ENCODE data around the gene NRDC. TPM values are rescaled to one million over a fixed set of nuclear protein-coding genes. Genes with fewer than 3 reads are reported as not detected.

Gene NRDC
- total RNA-seq, 1 donor from 2014 or later = 155 TPM

- H3K9me3 Mint-ChIP-seq = no peaks in the 10 kb centered on the region
- no peak overlapping the region for H3K27ac Mint-ChIP-seq (ENCODE audit: unreplicated experiment)
- no peak for DNase-seq (ENCODE audit: low read depth, low spot score)
- no peak for TF ChIP-seq CTCF (conservative IDR thresholded peaks at IDR 0.05)
- no peaks in the 10 kb centered on the region for H3K4me1 Mint-ChIP-seq
- no peaks in the 10 kb centered on the region for H3K36me3 Mint-ChIP-seq (ENCODE audit: low read depth)
- H3K27me3 Mint-ChIP-seq (ENCODE audit: low read depth) = no peaks in the 10 kb centered on the region
- H3K4me3 Mint-ChIP-seq = no peak overlapping the region
Observed at GRCh38 chr1:51818487-51818886, 60.0 kb downstream of the NRDC start.

- no peaks in the 10 kb centered on the region for H3K9me3 Mint-ChIP-seq
- no peaks in the 10 kb centered on the region for H3K4me1 Mint-ChIP-seq
- no peak for TF ChIP-seq CTCF (conservative IDR thresholded peaks at IDR 0.05)
- no peak overlapping the region for H3K27ac Mint-ChIP-seq (ENCODE audit: unreplicated experiment)
- H3K27me3 Mint-ChIP-seq (ENCODE audit: low read depth) = no peaks in the 10 kb centered on the region
- H3K36me3 Mint-ChIP-seq (ENCODE audit: low read depth) = no peaks in the 10 kb centered on the region
- no peak for DNase-seq (ENCODE audit: low read depth, low spot score)
- H3K4me3 Mint-ChIP-seq = no peak overlapping the region
Observed at GRCh38 chr1:51814513-51814912, 64.0 kb downstream of the NRDC start.

- TF ChIP-seq CTCF (conservative IDR thresholded peaks at IDR 0.05) = no peak
- Mint-ChIP-seq H3K4me1 (no peaks in the 10 kb centered on the region), H3K36me3 (ENCODE audit: low read depth) (peaks cover 6% of the 10 kb centered on the region), H3K27ac (ENCODE audit: unreplicated experiment) (no peak overlapping the region), H3K9me3 (no peaks in the 10 kb centered on the region), H3K27me3 (ENCODE audit: low read depth) (no peaks in the 10 kb centered on the region), H3K4me3 (no peak overlapping the region)
- DNase-seq (ENCODE audit: low read depth, low spot score) = no peak
Observed at GRCh38 chr1:51799372-51799771, 79.2 kb downstream of the NRDC start.

GRCh38 chr1:51794868-51795267 lies 83.7 kb downstream of the NRDC start:
- TF ChIP-seq CTCF (conservative IDR thresholded peaks at IDR 0.05) = no peak
- no peaks in the 10 kb centered on the region for H3K27me3 Mint-ChIP-seq (ENCODE audit: low read depth)
- no peak for DNase-seq (ENCODE audit: low read depth, low spot score)
- H3K27ac Mint-ChIP-seq (ENCODE audit: unreplicated experiment) = no peak overlapping the region
- no peak overlapping the region for H3K4me3 Mint-ChIP-seq
- peaks cover 24% of the 10 kb centered on the region for H3K36me3 Mint-ChIP-seq (ENCODE audit: low read depth)
- H3K4me1 Mint-ChIP-seq = no peaks in the 10 kb centered on the region
- H3K9me3 Mint-ChIP-seq = no peaks in the 10 kb centered on the region

GRCh38 chr1:51794260-51794659 lies 84.3 kb downstream of the NRDC start:
- H3K27ac Mint-ChIP-seq (ENCODE audit: unreplicated experiment) = no peak overlapping the region
- H3K27me3 Mint-ChIP-seq (ENCODE audit: low read depth) = no peaks in the 10 kb centered on the region
- no peaks in the 10 kb centered on the region for H3K9me3 Mint-ChIP-seq
- peaks cover 29% of the 10 kb centered on the region for H3K36me3 Mint-ChIP-seq (ENCODE audit: low read depth)
- no peak overlapping the region for H3K4me3 Mint-ChIP-seq
- TF ChIP-seq CTCF (conservative IDR thresholded peaks at IDR 0.05) = no peak
- DNase-seq (ENCODE audit: low read depth, low spot score) = no peak
- H3K4me1 Mint-ChIP-seq = no peaks in the 10 kb centered on the region

GRCh38 chr1:51792864-51793263 lies 85.7 kb downstream of the NRDC start:
- Mint-ChIP-seq H3K36me3 (ENCODE audit: low read depth) (peaks cover 35% of the 10 kb centered on the region), H3K4me1 (no peaks in the 10 kb centered on the region), H3K9me3 (no peaks in the 10 kb centered on the region), H3K27ac (ENCODE audit: unreplicated experiment) (no peak overlapping the region), H3K4me3 (no peak overlapping the region), H3K27me3 (ENCODE audit: low read depth) (no peaks in the 10 kb centered on the region)
- no peak for TF ChIP-seq CTCF (conservative IDR thresholded peaks at IDR 0.05)
- DNase-seq (ENCODE audit: low read depth, low spot score) = no peak
